Measurements from ENCODE around the gene PEX16.

PEX16 gene

DNA sequence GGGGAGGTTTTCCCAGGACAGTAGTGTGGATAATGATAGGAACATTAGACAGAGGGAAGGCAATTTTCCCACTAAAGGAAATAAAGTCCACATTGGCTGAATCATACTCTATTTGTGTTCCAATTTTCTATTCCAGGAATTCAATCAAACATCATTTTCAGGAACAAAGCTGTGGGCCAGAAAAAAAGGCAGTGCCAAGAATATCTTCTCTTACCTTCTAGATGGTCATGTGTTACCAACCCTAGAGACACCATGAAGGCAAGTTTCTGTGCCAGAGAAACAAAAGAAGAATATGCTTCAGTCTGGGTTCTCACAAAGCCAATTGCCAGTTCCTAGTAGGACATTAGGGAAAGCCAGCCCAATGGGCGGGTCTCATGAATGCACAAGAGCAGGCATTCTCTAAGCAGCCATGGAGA is 32.3 kb upstream of the PEX16 start:
- Histone ChIP-seq H3K9me3 (no peaks in the 10 kb centered on the region), H3K4me3 (no peak overlapping the region), H3K27ac (no peak overlapping the region), H3K27me3 (no peaks in the 10 kb centered on the region), H3K4me1 (no peaks in the 10 kb centered on the region), H3K36me3 (peaks cover 67 to 86% (median 81%) of the 10 kb centered on the region in 3 donors)
- TF ChIP-seq, protein P1, sequence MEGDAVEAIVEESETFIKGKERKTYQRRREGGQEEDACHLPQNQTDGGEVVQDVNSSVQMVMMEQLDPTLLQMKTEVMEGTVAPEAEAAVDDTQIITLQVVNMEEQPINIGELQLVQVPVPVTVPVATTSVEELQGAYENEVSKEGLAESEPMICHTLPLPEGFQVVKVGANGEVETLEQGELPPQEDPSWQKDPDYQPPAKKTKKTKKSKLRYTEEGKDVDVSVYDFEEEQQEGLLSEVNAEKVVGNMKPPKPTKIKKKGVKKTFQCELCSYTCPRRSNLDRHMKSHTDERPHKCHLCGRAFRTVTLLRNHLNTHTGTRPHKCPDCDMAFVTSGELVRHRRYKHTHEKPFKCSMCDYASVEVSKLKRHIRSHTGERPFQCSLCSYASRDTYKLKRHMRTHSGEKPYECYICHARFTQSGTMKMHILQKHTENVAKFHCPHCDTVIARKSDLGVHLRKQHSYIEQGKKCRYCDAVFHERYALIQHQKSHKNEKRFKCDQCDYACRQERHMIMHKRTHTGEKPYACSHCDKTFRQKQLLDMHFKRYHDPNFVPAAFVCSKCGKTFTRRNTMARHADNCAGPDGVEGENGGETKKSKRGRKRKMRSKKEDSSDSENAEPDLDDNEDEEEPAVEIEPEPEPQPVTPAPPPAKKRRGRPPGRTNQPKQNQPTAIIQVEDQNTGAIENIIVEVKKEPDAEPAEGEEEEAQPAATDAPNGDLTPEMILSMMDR (IDR thresholded peaks at IDR 0.05): no peak
- intact Hi-C loops (cut with DNase I; ENCODE audit: low total_unique reads): no loop called here
- DNase-seq: no peak

DNA sequence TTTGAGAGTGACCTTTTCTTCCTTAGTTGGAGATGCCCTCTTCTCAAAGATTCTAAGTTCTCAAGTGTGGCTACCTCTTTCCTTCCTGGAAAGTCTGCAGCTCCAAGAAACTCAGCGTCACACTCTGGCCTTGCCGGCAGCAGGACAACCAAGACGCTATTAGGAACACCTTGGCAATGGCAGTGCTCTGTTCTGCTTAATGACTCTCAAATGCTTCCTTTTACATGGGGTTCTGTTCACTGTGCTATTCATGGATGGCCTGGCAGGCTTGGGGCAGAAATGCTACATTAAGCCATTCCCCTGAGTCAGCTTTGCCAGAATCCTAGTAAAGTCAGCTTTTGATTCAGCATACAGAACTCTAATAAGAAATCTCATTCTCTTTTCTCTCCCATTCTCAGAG is 30.7 kb upstream of the PEX16 start:
- intact Hi-C loops (cut with DNase I; ENCODE audit: low total_unique reads): no loop called here
- Histone ChIP-seq H3K9me3 (no peaks in the 10 kb centered on the region), H3K27ac (no peak overlapping the region), H3K27me3 (no peaks in the 10 kb centered on the region), H3K4me3 (no peak overlapping the region), H3K36me3 (peaks cover 75 to 96% (median 85%) of the 10 kb centered on the region in 3 donors), H3K4me1 (no peaks in the 10 kb centered on the region)
- TF ChIP-seq, protein P1 (IDR thresholded peaks at IDR 0.05): no peak
- no peak for DNase-seq

DNA sequence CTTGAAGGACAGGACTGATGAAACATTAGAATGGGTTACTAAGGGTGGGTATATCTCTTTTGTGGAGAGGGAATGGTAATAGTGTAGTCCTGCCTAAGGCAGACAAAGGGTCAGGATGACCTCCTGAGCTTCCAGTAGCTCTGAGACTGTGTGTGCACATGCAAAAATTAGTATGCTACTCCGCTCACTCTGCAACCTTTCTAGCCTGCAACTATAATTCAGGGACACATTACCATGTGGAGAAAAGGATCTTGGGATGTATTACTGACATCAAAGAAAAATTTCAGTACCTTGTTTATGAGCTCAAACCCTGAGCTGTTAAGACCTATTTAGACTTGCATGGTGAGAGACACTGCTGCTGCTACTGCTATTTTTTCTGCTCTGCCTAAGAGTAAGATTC is 30.2 kb upstream of the PEX16 start:
- no peaks in the 10 kb centered on the region for H3K9me3 ChIP-seq
- H3K4me1 ChIP-seq: no peaks in the 10 kb centered on the region
- no peak overlapping the region for H3K27ac ChIP-seq
- no peaks in the 10 kb centered on the region for H3K27me3 ChIP-seq
- H3K36me3 ChIP-seq: peaks cover 72 to 94% (median 80%) of the 10 kb centered on the region in 3 donors
- no peak for DNase-seq
- intact Hi-C loops (cut with DNase I; ENCODE audit: low total_unique reads): no loop called here
- TF ChIP-seq, protein P1 (IDR thresholded peaks at IDR 0.05): no peak
- no peak overlapping the region for H3K4me3 ChIP-seq

DNA sequence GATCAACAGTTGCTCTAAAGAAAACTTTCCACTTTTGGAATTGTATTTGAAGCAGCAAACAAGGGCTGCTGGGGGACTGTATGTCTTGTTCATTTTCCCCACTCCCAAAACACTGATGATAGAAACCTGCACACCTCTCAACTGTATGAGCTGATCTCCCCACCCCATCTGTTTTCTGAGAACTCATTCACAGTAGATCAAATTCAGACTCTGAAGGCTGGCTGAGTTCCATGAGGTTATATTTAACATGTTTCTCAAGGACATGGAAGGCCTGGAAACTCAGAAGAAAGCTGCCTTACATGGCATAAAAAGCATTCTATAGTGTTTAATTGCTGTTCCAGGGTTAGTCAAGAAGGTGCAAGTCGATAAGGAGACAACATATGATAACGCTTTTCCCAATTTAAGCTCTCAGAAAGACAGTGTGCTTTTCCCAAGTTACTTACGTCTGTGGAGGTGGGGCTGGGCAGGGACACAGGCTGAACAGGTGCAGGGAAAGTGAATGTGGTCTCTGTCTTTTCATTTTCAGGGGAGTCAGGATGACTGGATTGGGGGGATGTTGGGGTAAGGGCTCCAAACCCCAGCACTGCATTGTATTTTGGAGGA is 27.8 kb upstream of the PEX16 start:
- TF ChIP-seq, protein P1 (IDR thresholded peaks at IDR 0.05): no peak
- Histone ChIP-seq H3K9me3 (no peaks in the 10 kb centered on the region), H3K4me1 (no peaks in the 10 kb centered on the region), H3K4me3 (no peak overlapping the region), H3K36me3 (peaks cover 75 to 87% (median 81%) of the 10 kb centered on the region in 3 donors), H3K27me3 (no peaks in the 10 kb centered on the region), H3K27ac (no peak overlapping the region)
- intact Hi-C loops (cut with DNase I; ENCODE audit: low total_unique reads): no loop called here
- DNase-seq: no peak

DNA sequence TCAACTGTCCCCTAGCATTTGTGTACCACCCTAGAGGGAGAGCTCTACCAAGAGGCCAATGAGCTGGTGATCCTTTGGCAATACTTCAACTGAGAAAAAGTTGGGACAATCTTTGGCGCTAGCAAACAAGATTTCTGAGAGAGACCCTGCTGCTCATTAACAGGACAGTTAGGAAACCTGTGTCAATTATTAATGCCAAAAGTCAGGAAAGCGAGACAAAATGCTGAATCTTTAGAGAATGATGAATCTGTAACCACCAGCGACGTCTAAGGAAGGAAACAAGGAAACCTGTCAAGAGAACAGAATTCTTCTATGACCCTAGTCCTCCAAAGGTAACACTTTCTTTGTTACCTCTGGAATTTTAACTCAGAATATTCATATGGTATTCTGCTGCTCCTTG is 24.7 kb upstream of the PEX16 start:
- Histone ChIP-seq H3K27ac (no peak overlapping the region), H3K9me3 (no peaks in the 10 kb centered on the region), H3K4me1 (no peaks in the 10 kb centered on the region), H3K36me3 (peaks cover 59 to 65% (median 61%) of the 10 kb centered on the region in 3 donors), H3K4me3 (no peak overlapping the region), H3K27me3 (no peaks in the 10 kb centered on the region)
- TF ChIP-seq, protein P1 (IDR thresholded peaks at IDR 0.05): no peak
- no peak for DNase-seq
- intact Hi-C loops (cut with DNase I; ENCODE audit: low total_unique reads): no loop called here

DNA sequence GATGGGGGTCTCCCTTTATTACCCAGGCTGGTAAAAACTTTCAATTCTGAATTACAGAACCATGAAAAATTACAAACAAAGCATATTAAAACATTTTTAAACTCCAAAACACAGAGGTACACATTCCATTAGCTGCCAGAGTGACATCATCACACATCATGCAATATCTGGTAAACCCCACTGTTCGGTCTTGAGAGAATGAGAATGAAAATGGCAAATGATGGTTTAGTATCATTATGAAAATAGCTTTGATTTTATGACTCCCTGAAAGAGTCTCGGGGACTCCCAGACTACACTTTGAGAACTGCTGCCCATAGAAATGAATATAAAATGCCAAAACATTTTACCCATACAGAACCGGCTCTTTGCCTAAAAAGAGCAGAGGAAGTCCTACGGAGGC is 23.6 kb upstream of the PEX16 start:
- Histone ChIP-seq H3K4me3 (no peak overlapping the region), H3K27me3 (no peaks in the 10 kb centered on the region), H3K4me1 (no peaks in the 10 kb centered on the region), H3K9me3 (no peaks in the 10 kb centered on the region), H3K36me3 (peaks cover 59 to 65% (median 60%) of the 10 kb centered on the region in 3 donors), H3K27ac (no peak overlapping the region)
- DNase-seq: no peak
- TF ChIP-seq, protein P1 (IDR thresholded peaks at IDR 0.05): no peak
- intact Hi-C loops (cut with DNase I; ENCODE audit: low total_unique reads): no loop called here
